H1 (cell line): ENCODE results near the gene C20orf202. TPM values are rescaled to one million over a fixed set of nuclear protein-coding genes. Genes with fewer than 3 reads are reported as not detected.

Experiments used
- BRCA1 ChIP-seq: IDR thresholded peaks from 2 replicates; pipeline ENCODE4 v1.6.1; 2012; ENCODE audit warnings: low read depth, low read length, improper control_type of control experiment
- CBX8 ChIP-seq: fragments of 300-800, 300-1000 bp; sonication (generic); IDR thresholded peaks from 2 replicates; pipeline ENCODE4 v1.7.1; 2016; ENCODE audit warnings: low read depth, low read length, borderline replicate concordance
- CHD2 ChIP-seq: IDR thresholded peaks from 2 replicates; pipeline ENCODE4 v1.6.1; 2012; ENCODE audit warnings: low read length, improper control_type of control experiment
- SIRT6 ChIP-seq: IDR thresholded peaks from one replicate; pipeline ENCODE4 v1.7.1; 2012; ENCODE audit warnings: low read length, inconsistent platforms
- SUZ12 ChIP-seq: fragments of 200-600 bp; sonication (generic); IDR thresholded peaks from 2 replicates; pipeline ENCODE4 v1.6.1; 2012; ENCODE audit warnings: mild to moderate bottlenecking, inconsistent platforms, low read length, moderate library complexity, mixed read lengths
- polyA plus RNA-seq, 7 experiments: library from polyadenylated mRNA; depleted of rRNA in 3 of 7; stranded (reverse) in 5 of 7; unstranded in 2 of 7; fragments of >200 nt in 5 of 7; fragments of 200-250 nt in 2 of 7; gene quantifications; 1 replicate in 5 of 7; 2 replicates in 1 of 7; 4 replicates in 1 of 7; pipeline versions ENCODE4 v1.2.1 to v1.2.3, GENCODE V29; 2011 to 2013; ENCODE audit warnings: missing spikeins in 2 of 7, mixed read lengths in 2 of 7
- total RNA-seq: library from RNA; stranded (reverse); fragmentation: NEBNext Ultra II Directional; extraction: Animal tissue kit (Norgen Biotek cat#: 25700); gene quantifications from 2 replicates; pipeline ENCODE4 v1.2.1, GENCODE V29; 2021
- TF ChIP-seq, protein P1 (sequence below): fragments of 300-600 bp; sonication (generic); IDR thresholded peaks from 2 replicates; pipeline ENCODE4 v1.7.1; 2012; ENCODE audit warnings: low read length, moderate library complexity, mild to moderate bottlenecking, inconsistent platforms; ENCODE audit not compliant: insufficient replicate concordance

Gene C20orf202
- total and polyA plus RNA-seq, 2 of the 8 experiments (the other 6 are each of a cell fraction or from before 2014, with no cell fraction given) = 0.12 TPM; not detected in 1

- TF ChIP-seq BRCA1 (no peak), SIRT6 (no peak), CBX8 (no peak), CHD2 (no peak), SUZ12 (no peak)
- TF ChIP-seq, protein P1, sequence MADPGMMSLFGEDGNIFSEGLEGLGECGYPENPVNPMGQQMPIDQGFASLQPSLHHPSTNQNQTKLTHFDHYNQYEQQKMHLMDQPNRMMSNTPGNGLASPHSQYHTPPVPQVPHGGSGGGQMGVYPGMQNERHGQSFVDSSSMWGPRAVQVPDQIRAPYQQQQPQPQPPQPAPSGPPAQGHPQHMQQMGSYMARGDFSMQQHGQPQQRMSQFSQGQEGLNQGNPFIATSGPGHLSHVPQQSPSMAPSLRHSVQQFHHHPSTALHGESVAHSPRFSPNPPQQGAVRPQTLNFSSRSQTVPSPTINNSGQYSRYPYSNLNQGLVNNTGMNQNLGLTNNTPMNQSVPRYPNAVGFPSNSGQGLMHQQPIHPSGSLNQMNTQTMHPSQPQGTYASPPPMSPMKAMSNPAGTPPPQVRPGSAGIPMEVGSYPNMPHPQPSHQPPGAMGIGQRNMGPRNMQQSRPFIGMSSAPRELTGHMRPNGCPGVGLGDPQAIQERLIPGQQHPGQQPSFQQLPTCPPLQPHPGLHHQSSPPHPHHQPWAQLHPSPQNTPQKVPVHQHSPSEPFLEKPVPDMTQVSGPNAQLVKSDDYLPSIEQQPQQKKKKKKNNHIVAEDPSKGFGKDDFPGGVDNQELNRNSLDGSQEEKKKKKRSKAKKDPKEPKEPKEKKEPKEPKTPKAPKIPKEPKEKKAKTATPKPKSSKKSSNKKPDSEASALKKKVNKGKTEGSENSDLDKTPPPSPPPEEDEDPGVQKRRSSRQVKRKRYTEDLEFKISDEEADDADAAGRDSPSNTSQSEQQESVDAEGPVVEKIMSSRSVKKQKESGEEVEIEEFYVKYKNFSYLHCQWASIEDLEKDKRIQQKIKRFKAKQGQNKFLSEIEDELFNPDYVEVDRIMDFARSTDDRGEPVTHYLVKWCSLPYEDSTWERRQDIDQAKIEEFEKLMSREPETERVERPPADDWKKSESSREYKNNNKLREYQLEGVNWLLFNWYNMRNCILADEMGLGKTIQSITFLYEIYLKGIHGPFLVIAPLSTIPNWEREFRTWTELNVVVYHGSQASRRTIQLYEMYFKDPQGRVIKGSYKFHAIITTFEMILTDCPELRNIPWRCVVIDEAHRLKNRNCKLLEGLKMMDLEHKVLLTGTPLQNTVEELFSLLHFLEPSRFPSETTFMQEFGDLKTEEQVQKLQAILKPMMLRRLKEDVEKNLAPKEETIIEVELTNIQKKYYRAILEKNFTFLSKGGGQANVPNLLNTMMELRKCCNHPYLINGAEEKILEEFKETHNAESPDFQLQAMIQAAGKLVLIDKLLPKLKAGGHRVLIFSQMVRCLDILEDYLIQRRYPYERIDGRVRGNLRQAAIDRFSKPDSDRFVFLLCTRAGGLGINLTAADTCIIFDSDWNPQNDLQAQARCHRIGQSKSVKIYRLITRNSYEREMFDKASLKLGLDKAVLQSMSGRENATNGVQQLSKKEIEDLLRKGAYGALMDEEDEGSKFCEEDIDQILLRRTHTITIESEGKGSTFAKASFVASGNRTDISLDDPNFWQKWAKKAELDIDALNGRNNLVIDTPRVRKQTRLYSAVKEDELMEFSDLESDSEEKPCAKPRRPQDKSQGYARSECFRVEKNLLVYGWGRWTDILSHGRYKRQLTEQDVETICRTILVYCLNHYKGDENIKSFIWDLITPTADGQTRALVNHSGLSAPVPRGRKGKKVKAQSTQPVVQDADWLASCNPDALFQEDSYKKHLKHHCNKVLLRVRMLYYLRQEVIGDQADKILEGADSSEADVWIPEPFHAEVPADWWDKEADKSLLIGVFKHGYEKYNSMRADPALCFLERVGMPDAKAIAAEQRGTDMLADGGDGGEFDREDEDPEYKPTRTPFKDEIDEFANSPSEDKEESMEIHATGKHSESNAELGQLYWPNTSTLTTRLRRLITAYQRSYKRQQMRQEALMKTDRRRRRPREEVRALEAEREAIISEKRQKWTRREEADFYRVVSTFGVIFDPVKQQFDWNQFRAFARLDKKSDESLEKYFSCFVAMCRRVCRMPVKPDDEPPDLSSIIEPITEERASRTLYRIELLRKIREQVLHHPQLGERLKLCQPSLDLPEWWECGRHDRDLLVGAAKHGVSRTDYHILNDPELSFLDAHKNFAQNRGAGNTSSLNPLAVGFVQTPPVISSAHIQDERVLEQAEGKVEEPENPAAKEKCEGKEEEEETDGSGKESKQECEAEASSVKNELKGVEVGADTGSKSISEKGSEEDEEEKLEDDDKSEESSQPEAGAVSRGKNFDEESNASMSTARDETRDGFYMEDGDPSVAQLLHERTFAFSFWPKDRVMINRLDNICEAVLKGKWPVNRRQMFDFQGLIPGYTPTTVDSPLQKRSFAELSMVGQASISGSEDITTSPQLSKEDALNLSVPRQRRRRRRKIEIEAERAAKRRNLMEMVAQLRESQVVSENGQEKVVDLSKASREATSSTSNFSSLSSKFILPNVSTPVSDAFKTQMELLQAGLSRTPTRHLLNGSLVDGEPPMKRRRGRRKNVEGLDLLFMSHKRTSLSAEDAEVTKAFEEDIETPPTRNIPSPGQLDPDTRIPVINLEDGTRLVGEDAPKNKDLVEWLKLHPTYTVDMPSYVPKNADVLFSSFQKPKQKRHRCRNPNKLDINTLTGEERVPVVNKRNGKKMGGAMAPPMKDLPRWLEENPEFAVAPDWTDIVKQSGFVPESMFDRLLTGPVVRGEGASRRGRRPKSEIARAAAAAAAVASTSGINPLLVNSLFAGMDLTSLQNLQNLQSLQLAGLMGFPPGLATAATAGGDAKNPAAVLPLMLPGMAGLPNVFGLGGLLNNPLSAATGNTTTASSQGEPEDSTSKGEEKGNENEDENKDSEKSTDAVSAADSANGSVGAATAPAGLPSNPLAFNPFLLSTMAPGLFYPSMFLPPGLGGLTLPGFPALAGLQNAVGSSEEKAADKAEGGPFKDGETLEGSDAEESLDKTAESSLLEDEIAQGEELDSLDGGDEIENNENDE = no peak
Measured at GRCh38 chr20:1178103-1178502, 25.2 kb upstream of the C20orf202 start (continued).
